AG04450 (cell line): ENCODE measurements around the gene MPZL3. TPM values are rescaled to one million over a fixed set of nuclear protein-coding genes. Genes with fewer than 3 reads are reported as not detected.

Experiments
- CTCF ChIA-PET: fragments of 300-600, 350-600 bp; formaldehyde crosslinking; extraction: SDS; loops from one replicate; lab custom pipeline; 2022; ENCODE audit warnings: antibody characterized with exemption, inconsistent platforms; lab: Charles Lee
- POLR2A ChIA-PET: fragments of 350-600 bp; formaldehyde crosslinking; extraction: SDS; loops from one replicate; lab custom pipeline; 2021; ENCODE audit warnings: antibody characterized with exemption, inconsistent platforms; lab: Yijun Ruan, JAX
- DNase-seq: peaks from one replicate; pipeline ENCODE4 v3.0.0-alpha.2; 2011; ENCODE audit warnings: low read depth, low spot score
- H3K27ac ChIP-seq: one replicate; pipeline ENCODE4 v1.5.1; 2012; ENCODE audit warnings: low read depth, low read length, control low read depth
- H3K27me3 ChIP-seq: one replicate; pipeline ENCODE4 v1.6.0; 2012; ENCODE audit warnings: low read length; ENCODE audit not compliant: control insufficient read depth, insufficient read depth
- H3K4me3 ChIP-seq: 2 replicates; pipeline ENCODE4 v1.5.1; 2011; ENCODE audit warnings: mild to moderate bottlenecking, low read depth, low read length, control low read depth
- H3K9me3 ChIP-seq: 2 replicates; pipeline ENCODE4 v1.5.1; 2012; ENCODE audit warnings: low read length; ENCODE audit not compliant: control insufficient read depth, insufficient read depth
- CTCF ChIP-seq: IDR thresholded peaks from 2 replicates; pipeline ENCODE4 v1.5.1; 2011; ENCODE audit warnings: low read depth, low read length, control low read depth, inconsistent platforms
- polyA plus RNA-seq: library from polyadenylated mRNA; depleted of rRNA; stranded (reverse); fragments of >200 nt; gene quantifications from 2 replicates; pipeline ENCODE4 v1.2.3, GENCODE V29; 2011

Gene MPZL3
- polyA plus RNA-seq, 1 experiment, result 0.07 TPM

- DNase-seq, result no peak
- ChIA-PET CTCF (no interaction called here), POLR2A (interaction anchor here (0.7 kb wide), 1 partner anchor 82 kb away, joined by 5 read pairs; no protein-coding TSS in a partner anchor)
- Histone ChIP-seq H3K27ac (no peak overlapping the region), H3K4me3 (no peak overlapping the region), H3K9me3 (no peaks in the 10 kb centered on the region), H3K27me3 (no peaks in the 10 kb centered on the region)
- no peak for TF ChIP-seq CTCF
Measured at GRCh38 chr11:118286545-118286944, 34.4 kb upstream of the MPZL3 start.

- Histone ChIP-seq H3K27ac (no peak overlapping the region), H3K4me3 (no peak overlapping the region), H3K27me3 (no peaks in the 10 kb centered on the region), H3K9me3 (no peaks in the 10 kb centered on the region)
- no peak for DNase-seq
- ChIA-PET CTCF (no interaction called here), POLR2A (no interaction called here)
- TF ChIP-seq CTCF, result no peak
Measured at GRCh38 chr11:118283756-118284350, 31.7 kb upstream of the MPZL3 start.

- POLR2A ChIA-PET, result no interaction called here
- CTCF ChIA-PET, result no interaction called here
- DNase-seq, result no peak
- Histone ChIP-seq H3K27ac (no peak overlapping the region), H3K4me3 (no peak overlapping the region), H3K9me3 (no peaks in the 10 kb centered on the region), H3K27me3 (no peaks in the 10 kb centered on the region)
- no peak for TF ChIP-seq CTCF
Measured at GRCh38 chr11:118283037-118283636, 31.0 kb upstream of the MPZL3 start.

GRCh38 chr11:118282606-118283005 lies 30.4 kb upstream of the MPZL3 start:
- H3K9me3 ChIP-seq, result no peaks in the 10 kb centered on the region
- H3K27ac ChIP-seq, result no peak overlapping the region
- no peak for TF ChIP-seq CTCF
- H3K4me3 ChIP-seq, result no peak overlapping the region
- DNase-seq, result no peak
- ChIA-PET POLR2A (no interaction called here), CTCF (no interaction called here)
- no peaks in the 10 kb centered on the region for H3K27me3 ChIP-seq

- no peaks in the 10 kb centered on the region for H3K9me3 ChIP-seq
- ChIA-PET CTCF (interaction anchor here (1.0 kb wide), 1 partner anchor 109 kb away, joined by 3 read pairs; no protein-coding TSS in a partner anchor), POLR2A (no interaction called here)
- no peak for DNase-seq
- H3K27me3 ChIP-seq, result no peaks in the 10 kb centered on the region
- H3K27ac ChIP-seq, result no peak overlapping the region
- no peak overlapping the region for H3K4me3 ChIP-seq
- TF ChIP-seq CTCF, result no peak
Measured at GRCh38 chr11:118281284-118281683, 29.1 kb upstream of the MPZL3 start.
